A549 (cell line): Measurements from ENCODE around the gene PAPPA.

Experiments used
- BHLHE40 ChIP-seq: IDR thresholded peaks from 2 replicates; pipeline ENCODE4 v1.6.1; 2012; ENCODE audit warnings: low read depth, low read length, inconsistent platforms
- EP300 ChIP-seq, 2 experiments: fragments of >200 bp; sonication (Bioruptor Twin); formaldehyde crosslinking; IDR thresholded peaks; 2 replicates in 1 of 2; 3 replicates in 1 of 2; pipeline ENCODE4 v1.6.1; 2016 to 2017
- HDAC2 ChIP-seq: fragments of 200-600 bp; sonication (generic); IDR thresholded peaks from 2 replicates; pipeline ENCODE4 v1.6.1; 2016
- JUN ChIP-seq, 2 experiments: fragments of >200 bp; sonication (Bioruptor Twin); formaldehyde crosslinking; IDR thresholded peaks; 2 replicates in 1 of 2; 3 replicates in 1 of 2; pipeline ENCODE4 v1.6.1; 2016 to 2017
- MYC ChIP-seq: IDR thresholded peaks from 2 replicates; pipeline ENCODE4 v1.6.1; 2012; ENCODE audit warnings: mild to moderate bottlenecking, inconsistent platforms, low read length, improper control_type of control experiment, borderline replicate concordance
- POLR2A ChIP-seq: IDR thresholded peaks from 2 replicates; pipeline ENCODE4 v1.6.1; 2012; ENCODE audit warnings: mild to moderate bottlenecking, low read length
- POLR2AphosphoS2 ChIP-seq: conservative IDR thresholded peaks from 2 replicates; pipeline ENCODE4 v1.6.1; 2012; ENCODE audit warnings: low read length, improper control_type of control experiment, inconsistent platforms
- RFX5 ChIP-seq: fragments of 450-650 bp; IDR thresholded peaks from 2 replicates; pipeline ENCODE4 v1.7.1; 2014; ENCODE audit warnings: antibody characterized with exemption, mild to moderate bottlenecking, moderate library complexity
- ZC3H11A ChIP-seq: fragments of 450-650 bp; IDR thresholded peaks from 2 replicates; pipeline ENCODE4 v1.6.1; 2014; ENCODE audit warnings: antibody characterized with exemption, mild to moderate bottlenecking
- TF ChIP-seq, protein P1 (sequence below): fragments of >200 bp; sonication (Bioruptor Twin); formaldehyde crosslinking; IDR thresholded peaks from 3 replicates; pipeline ENCODE4 v1.5.1; 2016
- TF ChIP-seq, protein P2 (sequence below): fragments of 150-350 bp; IDR thresholded peaks from 2 replicates; pipeline ENCODE4 v1.6.1; 2014; ENCODE audit warnings: low read depth, mild to moderate bottlenecking, low read length
- TF ChIP-seq, protein P3 (sequence below): IDR thresholded peaks from 2 replicates; pipeline ENCODE4 v1.6.1; 2012
- TF ChIP-seq, protein P4 (sequence below): fragments of 250-450 bp; sonication (Bioruptor Pico); IDR thresholded peaks from 2 replicates; pipeline ENCODE4 v1.5.0; 2021; ENCODE audit warnings: mild to moderate bottlenecking, moderate library complexity, borderline replicate concordance
- TF ChIP-seq, protein P5 (sequence below): fragments of 450-650 bp; IDR thresholded peaks from 2 replicates; pipeline ENCODE4 v1.6.1; 2014; ENCODE audit warnings: antibody characterized with exemption

DNA sequence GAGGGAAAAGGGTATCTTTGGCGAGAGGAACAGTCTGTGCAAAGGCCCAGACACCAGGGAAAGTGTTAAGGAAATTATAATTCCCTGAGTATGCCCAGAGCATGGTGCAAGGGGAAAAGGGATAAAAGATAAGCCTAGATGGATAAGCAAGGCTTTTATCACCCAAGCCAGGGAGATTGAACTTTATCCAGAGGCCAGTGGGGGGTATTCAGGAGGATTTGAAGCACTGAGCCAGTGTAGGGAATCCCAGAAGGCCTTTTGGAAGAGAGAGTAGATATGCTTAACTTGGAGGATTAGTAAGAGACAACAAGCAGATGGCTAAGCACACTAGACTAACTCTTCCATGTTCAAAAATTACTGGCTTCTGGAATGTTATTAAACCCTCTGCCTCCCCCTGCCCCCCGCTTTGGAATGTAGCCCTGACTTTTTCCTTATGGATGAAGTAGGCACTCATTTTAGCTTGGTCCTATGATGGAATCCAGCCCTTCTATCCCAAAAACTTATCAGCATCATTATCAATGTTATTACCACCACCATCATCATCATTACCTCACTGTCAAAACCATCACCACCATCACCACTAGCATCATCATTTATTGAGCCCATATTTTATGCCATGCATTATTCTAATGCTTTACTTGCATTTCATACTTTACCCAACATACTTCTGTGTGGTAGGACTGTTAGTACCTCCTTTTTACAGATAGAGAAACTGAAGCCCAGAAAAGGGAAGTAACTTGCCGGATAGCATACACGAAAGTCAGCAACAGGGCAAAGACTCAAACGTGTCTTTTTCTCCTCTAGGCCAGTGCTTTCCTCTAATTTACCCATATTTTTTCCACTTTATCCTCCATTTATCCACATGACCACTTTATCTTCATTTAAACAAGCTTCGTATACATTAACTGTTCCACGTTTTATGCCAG is 237.0 kb downstream of the PAPPA start:
- no peak for TF ChIP-seq HDAC2
- no peak for TF ChIP-seq EP300 (IDR thresholded peaks at IDR 0.05)
- TF ChIP-seq, protein P1, sequence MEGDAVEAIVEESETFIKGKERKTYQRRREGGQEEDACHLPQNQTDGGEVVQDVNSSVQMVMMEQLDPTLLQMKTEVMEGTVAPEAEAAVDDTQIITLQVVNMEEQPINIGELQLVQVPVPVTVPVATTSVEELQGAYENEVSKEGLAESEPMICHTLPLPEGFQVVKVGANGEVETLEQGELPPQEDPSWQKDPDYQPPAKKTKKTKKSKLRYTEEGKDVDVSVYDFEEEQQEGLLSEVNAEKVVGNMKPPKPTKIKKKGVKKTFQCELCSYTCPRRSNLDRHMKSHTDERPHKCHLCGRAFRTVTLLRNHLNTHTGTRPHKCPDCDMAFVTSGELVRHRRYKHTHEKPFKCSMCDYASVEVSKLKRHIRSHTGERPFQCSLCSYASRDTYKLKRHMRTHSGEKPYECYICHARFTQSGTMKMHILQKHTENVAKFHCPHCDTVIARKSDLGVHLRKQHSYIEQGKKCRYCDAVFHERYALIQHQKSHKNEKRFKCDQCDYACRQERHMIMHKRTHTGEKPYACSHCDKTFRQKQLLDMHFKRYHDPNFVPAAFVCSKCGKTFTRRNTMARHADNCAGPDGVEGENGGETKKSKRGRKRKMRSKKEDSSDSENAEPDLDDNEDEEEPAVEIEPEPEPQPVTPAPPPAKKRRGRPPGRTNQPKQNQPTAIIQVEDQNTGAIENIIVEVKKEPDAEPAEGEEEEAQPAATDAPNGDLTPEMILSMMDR: no peak
- TF ChIP-seq, protein P2, sequence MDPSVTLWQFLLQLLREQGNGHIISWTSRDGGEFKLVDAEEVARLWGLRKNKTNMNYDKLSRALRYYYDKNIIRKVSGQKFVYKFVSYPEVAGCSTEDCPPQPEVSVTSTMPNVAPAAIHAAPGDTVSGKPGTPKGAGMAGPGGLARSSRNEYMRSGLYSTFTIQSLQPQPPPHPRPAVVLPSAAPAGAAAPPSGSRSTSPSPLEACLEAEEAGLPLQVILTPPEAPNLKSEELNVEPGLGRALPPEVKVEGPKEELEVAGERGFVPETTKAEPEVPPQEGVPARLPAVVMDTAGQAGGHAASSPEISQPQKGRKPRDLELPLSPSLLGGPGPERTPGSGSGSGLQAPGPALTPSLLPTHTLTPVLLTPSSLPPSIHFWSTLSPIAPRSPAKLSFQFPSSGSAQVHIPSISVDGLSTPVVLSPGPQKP: no peak
- TF ChIP-seq, protein P3, sequence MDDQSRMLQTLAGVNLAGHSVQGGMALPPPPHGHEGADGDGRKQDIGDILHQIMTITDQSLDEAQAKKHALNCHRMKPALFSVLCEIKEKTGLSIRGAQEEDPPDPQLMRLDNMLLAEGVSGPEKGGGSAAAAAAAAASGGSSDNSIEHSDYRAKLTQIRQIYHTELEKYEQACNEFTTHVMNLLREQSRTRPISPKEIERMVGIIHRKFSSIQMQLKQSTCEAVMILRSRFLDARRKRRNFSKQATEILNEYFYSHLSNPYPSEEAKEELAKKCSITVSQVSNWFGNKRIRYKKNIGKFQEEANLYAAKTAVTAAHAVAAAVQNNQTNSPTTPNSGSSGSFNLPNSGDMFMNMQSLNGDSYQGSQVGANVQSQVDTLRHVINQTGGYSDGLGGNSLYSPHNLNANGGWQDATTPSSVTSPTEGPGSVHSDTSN: no peak
- no peak for TF ChIP-seq POLR2AphosphoS2
- no peak for TF ChIP-seq RFX5
- no peak for TF ChIP-seq BHLHE40
- TF ChIP-seq, protein P4, sequence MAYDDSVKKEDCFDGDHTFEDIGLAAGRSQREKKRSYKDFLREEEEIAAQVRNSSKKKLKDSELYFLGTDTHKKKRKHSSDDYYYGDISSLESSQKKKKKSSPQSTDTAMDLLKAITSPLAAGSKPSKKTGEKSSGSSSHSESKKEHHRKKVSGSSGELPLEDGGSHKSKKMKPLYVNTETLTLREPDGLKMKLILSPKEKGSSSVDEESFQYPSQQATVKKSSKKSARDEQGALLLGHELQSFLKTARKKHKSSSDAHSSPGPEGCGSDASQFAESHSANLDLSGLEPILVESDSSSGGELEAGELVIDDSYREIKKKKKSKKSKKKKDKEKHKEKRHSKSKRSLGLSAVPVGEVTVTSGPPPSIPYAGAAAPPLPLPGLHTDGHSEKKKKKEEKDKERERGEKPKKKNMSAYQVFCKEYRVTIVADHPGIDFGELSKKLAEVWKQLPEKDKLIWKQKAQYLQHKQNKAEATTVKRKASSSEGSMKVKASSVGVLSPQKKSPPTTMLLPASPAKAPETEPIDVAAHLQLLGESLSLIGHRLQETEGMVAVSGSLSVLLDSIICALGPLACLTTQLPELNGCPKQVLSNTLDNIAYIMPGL (CRISPR knock-in tag): no peak
- TF ChIP-seq JUN (IDR thresholded peaks at IDR 0.05): no peak
- no peak for TF ChIP-seq ZC3H11A
- TF ChIP-seq, protein P5, sequence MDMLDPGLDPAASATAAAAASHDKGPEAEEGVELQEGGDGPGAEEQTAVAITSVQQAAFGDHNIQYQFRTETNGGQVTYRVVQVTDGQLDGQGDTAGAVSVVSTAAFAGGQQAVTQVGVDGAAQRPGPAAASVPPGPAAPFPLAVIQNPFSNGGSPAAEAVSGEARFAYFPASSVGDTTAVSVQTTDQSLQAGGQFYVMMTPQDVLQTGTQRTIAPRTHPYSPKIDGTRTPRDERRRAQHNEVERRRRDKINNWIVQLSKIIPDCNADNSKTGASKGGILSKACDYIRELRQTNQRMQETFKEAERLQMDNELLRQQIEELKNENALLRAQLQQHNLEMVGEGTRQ: no peak
- no peak for TF ChIP-seq MYC
- TF ChIP-seq POLR2A: no peak
